GM15510 (cell line): ENCODE measurements around the gene RFFL.

Source experiments
- POLR2A ChIP-seq: IDR thresholded peaks from 3 replicates; pipeline ENCODE4 v1.6.1; 2011; ENCODE audit warnings: borderline replicate concordance; ENCODE audit not compliant: insufficient read length; ENCODE audit errors: extremely low read depth

The RFFL gene, protein sequence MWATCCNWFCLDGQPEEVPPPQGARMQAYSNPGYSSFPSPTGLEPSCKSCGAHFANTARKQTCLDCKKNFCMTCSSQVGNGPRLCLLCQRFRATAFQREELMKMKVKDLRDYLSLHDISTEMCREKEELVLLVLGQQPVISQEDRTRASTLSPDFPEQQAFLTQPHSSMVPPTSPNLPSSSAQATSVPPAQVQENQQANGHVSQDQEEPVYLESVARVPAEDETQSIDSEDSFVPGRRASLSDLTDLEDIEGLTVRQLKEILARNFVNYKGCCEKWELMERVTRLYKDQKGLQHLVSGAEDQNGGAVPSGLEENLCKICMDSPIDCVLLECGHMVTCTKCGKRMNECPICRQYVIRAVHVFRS

DNA sequence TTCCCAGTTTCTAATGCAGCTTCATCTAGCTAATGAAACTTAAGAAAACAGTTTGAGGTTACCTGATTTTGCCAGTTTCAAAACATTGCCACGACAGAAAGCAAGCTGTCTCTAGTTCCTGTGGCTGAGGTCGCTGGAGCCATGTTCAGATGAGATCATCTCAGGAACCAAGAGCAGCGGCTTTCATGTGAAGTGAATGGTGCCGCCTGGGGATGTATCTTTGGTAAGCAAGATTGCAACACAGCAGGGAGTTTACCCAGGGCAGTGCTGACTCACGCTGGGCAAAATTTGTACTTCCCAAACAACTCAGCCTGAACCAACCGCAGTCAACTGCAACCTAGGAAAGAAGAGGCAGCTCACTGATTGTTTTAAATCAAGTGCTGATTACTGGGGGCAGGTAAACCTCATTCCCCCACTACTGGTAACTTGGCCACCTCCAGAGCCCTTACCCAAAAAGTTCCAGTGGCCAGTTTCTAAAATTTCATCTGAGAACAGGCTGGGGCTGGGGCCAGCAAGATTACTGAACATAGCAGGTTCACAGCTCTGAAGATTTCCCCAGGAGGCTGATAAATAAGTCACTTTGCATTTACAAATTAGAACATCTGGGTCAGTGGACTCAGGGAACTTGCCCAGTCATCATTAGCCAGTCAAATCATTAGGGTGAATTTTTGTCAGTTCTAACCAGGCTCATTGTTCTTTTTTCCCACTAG, at the start of gene RFFL:
TSS of gene RFFL (minus strand) at position 194 of the 710 bp plus-strand sequence. CDS start 37,154 bp downstream, outside the sequence.
- TF ChIP-seq POLR2A, result peak; percentile 33

DNA sequence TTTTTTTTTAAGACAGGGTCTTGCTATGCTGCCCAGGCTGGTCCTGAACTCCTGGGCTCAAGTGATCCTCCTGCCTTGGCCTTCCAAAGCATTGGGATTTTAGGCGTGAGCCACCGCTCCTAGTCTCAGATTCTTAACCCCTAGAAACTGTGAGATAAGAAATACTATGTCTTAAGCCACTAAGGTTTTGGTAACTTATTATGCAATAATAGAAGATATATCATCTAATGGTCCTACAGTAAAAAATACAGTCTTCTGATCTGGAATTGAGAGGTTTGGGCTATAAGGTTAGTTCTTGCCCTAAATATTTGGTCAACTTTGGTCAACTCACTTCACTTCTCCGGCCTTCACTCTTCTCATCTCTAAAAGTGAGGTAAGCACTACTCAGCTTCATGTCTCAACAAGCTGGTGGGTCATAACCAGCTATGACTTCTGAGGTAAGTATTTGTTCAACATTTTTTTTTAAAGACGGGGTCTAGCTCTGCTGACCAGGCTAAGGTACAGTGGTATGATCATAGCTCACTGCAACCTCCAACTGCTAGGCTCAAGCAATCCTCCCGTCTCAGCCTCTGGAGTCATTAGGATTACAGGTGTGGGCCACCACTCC, 41.4 kb upstream of the RFFL start:
- TF ChIP-seq POLR2A, result no peak

DNA sequence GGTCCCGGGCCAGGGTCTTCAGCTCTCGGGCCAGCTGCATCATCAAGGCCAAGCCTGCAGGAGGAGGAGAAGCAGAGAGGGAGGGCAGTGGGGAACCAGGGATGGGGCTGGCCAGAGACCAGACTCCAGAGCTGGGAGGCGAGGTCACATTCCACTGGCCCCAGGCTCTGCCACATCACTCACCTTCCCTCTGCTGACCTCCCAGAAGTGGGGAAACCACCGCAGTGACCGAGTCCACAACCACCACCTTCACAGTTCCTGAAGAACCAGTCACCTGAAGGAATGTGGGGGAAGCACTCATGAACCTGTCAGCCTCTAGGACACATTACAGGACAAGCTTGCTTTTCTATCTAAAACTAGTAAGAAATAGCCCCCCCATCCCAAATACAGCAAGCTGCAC, 39.8 kb upstream of the RFFL start:
- no peak for TF ChIP-seq POLR2A

DNA sequence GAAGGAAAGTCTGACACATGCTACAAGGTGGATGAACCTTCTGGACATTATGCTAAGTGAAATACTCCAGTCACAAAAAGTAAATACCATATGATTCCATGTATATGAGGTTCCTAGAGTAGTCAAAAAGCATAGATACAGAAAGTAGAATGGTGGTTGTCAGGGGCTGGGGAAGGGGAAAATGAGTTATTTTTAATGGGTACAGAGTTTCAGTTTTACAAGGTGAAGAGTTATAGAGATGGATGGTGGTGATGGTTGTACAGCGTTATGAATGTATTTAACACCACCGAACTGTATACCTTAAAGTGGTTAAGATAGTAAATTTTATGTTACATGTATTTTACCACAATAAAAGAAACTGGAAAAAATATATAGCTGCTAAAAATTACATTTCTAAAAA, 38.2 kb upstream of the RFFL start:
- TF ChIP-seq POLR2A, result no peak

DNA sequence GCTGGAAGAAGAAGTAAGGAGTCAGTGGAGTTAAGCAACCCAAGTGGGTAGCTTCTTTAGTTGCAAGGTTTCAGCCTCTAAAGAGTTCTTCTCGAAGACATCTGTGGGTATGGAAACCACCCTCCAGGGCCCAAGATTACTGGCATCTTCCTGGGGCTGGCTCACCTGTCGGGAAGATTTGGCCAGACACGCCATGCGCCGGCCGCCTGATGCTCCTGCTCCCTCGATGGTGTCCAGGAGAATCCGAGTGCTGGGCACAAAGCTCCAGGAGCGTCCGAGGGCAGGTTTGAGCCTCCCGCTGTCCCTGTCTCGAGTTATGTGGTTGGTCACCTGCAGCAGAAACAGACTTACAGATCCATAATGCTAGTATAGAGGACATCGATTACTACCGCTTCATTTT, 37.5 kb upstream of the RFFL start:
- TF ChIP-seq POLR2A, result no peak

DNA sequence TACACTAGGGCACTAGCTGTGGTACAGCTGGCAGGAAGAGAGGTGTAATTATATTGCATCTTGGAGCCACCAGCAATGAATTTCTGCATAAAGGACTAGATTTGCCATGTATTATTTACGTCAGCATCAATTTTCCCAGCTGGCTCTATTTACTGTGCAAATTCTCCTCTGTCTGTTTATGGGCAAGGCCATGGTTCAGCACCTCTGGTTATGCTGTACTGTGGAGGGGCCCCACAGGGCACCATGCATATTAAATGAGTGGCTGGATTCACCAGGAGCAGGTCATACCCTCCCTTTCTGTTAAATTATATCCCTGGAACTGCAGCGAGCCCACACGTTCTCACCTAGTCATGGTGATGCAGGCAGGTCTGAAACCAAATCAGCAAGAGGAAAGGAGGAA, 36.4 kb upstream of the RFFL start:
- TF ChIP-seq POLR2A, result no peak

DNA sequence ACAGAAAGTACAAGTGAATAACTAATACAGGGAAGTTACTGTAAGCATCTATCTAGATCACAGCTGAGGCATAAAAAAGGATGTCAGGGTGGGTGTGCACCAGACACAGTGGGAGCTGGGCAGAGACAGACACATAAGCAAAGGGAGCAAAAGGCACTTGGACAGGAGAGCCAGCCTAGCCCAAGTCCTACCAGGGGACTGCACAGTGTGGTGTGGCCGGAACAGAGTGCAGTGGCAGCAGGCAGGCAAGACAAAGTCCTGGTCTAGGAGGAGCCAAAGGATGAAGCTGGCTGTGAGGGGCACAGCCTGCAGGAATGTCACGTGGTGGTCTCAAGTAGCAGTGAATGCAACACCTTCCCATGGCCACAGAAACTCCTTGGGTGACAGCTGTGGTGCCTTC, 34.3 kb upstream of the RFFL start:
- TF ChIP-seq POLR2A, result no peak

DNA sequence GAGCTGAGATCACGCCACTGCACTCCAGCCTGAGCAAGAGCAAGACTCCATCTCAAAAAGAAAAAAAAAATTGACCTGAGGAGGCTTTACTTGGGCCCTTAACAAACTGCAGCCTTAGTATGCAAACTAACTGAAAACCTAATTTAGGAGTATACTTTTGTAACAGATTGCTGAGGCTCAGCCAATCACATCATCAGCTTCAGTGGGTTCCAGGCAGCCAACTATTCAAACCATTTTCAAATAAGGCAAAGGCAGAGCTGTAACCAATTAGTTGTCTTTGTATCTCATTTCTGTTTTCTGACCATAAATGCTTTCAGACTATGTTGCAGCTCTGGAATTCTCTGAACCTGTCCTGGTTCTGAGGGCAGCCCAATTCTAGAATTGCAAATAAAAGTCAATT, 32.2 kb upstream of the RFFL start:
- TF ChIP-seq POLR2A, result no peak

DNA sequence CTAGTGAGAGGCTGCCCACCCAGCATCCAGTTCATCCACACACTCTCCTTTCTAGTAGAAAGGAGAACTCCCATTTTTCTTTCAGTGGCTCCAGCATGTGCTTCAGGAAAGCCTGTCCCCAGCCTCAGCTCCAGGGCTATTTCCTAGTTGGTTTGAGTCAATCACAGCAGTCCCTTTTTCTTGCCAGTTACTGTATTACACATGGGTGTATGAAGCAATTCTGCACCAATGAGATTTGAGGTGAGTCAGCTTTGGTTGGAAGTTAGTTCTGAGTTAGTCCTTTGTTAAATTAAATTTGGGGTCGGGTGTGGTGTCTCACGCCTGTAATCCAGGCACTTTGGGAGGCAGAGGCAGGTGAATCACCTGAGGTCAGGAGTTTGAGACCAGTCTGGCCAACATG, 31.4 kb upstream of the RFFL start:
- TF ChIP-seq POLR2A, result no peak

DNA sequence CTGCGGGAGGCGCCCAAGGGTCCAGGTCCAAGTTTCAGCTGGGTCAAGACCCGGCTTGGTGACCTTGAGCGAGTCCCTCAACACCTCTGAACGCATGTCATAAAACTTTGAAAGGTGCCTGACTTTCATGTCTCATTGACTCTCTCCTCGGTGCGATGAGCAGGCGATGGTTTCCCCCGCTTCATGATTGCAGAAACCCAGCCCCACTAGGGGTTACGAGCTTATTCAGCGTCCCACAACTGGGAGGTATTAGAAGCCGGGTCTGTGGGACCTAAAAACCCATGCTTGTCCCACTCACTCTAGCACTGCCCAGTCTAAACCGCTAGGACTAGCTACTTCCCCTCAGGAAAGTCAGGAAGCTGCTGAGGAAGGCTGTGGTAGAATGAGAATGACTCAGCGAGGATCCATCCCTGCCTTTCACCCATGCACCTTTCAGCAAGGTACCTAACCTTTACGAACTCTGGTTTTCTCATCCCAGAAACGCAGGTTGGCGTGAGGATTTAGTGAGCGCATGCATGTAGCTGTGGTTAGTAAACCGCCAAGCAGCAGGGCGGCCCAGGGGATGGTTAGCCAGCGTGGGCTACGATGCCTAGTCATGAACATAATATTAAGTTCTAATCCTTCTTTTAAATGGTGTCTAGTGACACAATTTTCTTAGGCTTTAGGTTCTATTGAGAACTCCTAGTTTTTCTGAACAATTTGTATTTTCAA, 26.2 kb upstream of the RFFL start:
- no peak for TF ChIP-seq POLR2A

DNA sequence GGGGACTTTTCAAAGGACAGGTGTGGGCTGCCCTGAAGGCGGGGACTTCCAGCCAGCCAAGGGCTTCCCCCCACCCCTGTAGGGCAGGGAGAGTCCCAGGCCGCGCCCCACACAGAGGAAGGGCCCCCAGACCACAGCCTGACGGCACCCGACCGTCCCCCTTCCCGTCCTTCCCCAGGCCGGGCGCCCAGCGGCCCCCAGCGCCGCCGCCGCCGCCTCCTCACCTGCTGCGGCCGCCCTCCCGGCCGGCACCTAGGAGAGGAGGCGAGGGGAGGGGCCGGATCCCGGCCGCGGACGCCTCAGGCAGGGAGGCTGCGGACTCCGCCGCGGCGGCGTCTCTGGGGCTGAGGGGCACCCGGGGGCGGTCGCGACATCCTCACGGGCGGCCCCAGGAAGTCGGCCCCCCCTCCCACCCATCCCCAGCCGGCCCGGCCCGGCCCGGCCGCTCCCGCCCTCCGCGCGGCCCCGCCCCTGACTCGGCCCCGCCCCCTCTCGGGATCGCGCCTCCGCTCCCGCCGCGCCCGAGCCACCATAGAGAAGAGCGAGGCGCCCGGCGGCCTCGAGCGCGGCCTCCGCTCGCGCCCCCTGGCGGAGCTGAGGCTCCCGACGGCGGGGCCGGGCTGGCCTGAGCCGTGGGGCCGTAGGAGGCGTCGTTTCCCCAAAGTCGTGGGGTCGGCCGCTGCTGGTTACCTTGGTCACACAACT, 25.5 kb upstream of the RFFL start:
- peak; percentile 40 for TF ChIP-seq POLR2A

DNA sequence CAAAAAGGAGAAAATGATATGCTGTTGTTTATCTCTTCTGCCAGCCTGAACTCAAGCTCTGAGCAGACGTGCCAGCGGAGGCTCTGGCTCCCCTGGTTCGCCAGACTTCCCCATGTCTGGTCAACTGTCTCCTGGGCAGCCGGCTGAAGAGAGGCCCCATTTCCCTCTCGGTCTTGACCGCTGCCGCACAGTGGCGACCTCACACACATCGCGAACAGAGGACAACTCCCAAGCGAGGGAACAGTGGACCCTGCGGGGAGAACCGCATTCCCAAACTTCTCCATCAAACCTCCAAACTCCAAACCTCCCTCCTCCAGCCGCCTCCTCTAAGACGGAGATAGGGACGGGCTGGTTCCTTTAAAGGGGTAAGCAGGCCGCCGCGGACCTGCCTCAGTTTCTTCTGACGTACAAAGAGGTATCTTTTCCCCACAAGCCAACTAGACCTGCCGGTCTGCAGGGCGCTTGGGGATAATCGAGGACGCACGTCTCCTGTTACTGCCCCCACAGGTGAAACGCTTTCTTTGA, 24.9 kb upstream of the RFFL start:
- peak; percentile 53 for TF ChIP-seq POLR2A

DNA sequence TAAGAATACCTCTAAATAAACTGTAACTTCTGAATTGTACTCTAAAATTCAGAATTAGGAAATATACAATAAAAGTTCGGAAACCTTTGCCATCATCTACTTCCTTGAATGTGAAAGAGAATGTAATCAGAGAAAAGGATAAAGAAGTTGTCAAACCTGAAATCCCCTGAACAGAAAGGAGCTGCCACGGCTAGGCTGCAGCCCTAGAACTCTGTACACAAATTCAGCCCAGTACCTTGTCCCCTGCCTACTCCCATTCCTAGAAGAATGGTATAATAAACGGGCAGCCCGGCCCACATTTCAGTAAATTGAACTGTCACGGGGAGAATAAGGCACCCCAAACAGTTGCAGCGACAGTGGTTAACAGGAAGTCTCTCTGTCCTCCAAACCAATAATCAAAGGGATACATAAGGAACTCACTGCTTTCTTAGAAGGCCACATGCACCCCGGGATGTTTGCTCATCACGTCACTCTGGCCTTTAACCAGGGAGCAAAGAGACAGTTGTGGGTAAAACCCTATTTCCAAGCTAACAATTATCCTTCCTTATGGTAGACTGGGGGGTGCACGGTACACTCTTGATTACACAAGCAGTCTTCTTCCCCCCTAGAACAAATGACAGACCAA, 24.3 kb upstream of the RFFL start:
- peak; percentile 6 for TF ChIP-seq POLR2A
